Neural cell (in vitro differentiated cells): ENCODE measurements around the gene LRP1. TPM values are rescaled to one million over a fixed set of nuclear protein-coding genes. Genes with fewer than 3 reads are reported as not detected.

Source experiments
- H2AFZ ChIP-seq: fragments of 200-600, 300-800 bp; sonication (generic), shearing (Covaris generic); 2 replicates; pipeline ENCODE4 v1.6.0; 2014; ENCODE audit warnings: low read depth, mild to moderate bottlenecking, antibody characterized with exemption, low read length, moderate library complexity
- H3F3A ChIP-seq: fragments of 200-600 bp; shearing (Covaris generic); 2 replicates; pipeline ENCODE4 v1.6.1; 2016; ENCODE audit warnings: mild to moderate bottlenecking, moderate library complexity, mixed read lengths, antibody characterized with exemption, low read length; ENCODE audit not compliant: insufficient read depth, poor library complexity, severe bottlenecking
- H3K27ac ChIP-seq: fragments of 200-600, 300-800 bp; sonication (generic), shearing (Covaris generic); 2 replicates; pipeline ENCODE4 v1.5.1; 2014; ENCODE audit warnings: mild to moderate bottlenecking, low read length, moderate library complexity
- H3K27me3 ChIP-seq: fragments of 300-800, 200-600 bp; sonication (generic), shearing (Covaris generic); 2 replicates; pipeline ENCODE4 v1.6.0; 2014; ENCODE audit warnings: mild to moderate bottlenecking, low read depth, low read length, moderate library complexity; ENCODE audit not compliant: insufficient read depth
- H3K36me3 ChIP-seq: fragments of 300-800, 200-600 bp; sonication (generic), shearing (Covaris generic); 2 replicates; pipeline ENCODE4 v1.5.1; 2014; ENCODE audit warnings: mild to moderate bottlenecking, antibody characterized with exemption, low read length, moderate library complexity; ENCODE audit not compliant: insufficient read depth
- H3K4me2 ChIP-seq: fragments of 300-800, 200-600 bp; sonication (generic), shearing (Covaris generic); 2 replicates; pipeline ENCODE4 v1.6.0; 2014; ENCODE audit warnings: mild to moderate bottlenecking, low read length
- H3K4me3 ChIP-seq: fragments of 300-800, 200-600 bp; sonication (generic), shearing (Covaris generic); 2 replicates; pipeline ENCODE4 v1.5.1; 2014; ENCODE audit warnings: mild to moderate bottlenecking, low read length, moderate library complexity
- H3K79me2 ChIP-seq: fragments of 200-600 bp; shearing (Covaris generic); replicated peaks from 2 replicates; pipeline ENCODE4 v1.6.0; 2014; ENCODE audit warnings: mild to moderate bottlenecking, low read length, moderate library complexity; ENCODE audit not compliant: insufficient read depth
- H3K9ac ChIP-seq: fragments of 300-800, 200-600 bp; sonication (generic), shearing (Covaris generic); 2 replicates; pipeline ENCODE4 v1.6.1; 2016; ENCODE audit warnings: mild to moderate bottlenecking, low read length, mixed read lengths
- H3K9me2 ChIP-seq: fragments of 200-600 bp; shearing (Covaris generic); 2 replicates; pipeline ENCODE4 v1.6.1; 2016; ENCODE audit warnings: mild to moderate bottlenecking, low read length, mixed read lengths; ENCODE audit not compliant: insufficient read depth
- H3K9me3 ChIP-seq: fragments of 200-600, 300-800 bp; sonication (generic), shearing (Covaris generic); 2 replicates; pipeline ENCODE4 v1.6.1; 2016; ENCODE audit warnings: mild to moderate bottlenecking, mixed run types, low read length, moderate library complexity, mixed read lengths
- H4K20me1 ChIP-seq: fragments of 200-600 bp; shearing (Covaris generic); 2 replicates; pipeline ENCODE4 v1.6.1; 2016; ENCODE audit warnings: mild to moderate bottlenecking, mixed run types; ENCODE audit not compliant: insufficient read depth
- EP300 ChIP-seq: fragments of 450-650 bp; conservative IDR thresholded peaks from 2 replicates; pipeline ENCODE4 v1.6.1; 2014; ENCODE audit warnings: antibody characterized with exemption, mild to moderate bottlenecking, moderate library complexity; ENCODE audit not compliant: poor library complexity, severe bottlenecking
- EZH2 ChIP-seq: fragments of 200-600, 300-800 bp; shearing (Covaris generic), sonication (generic); IDR thresholded peaks from 2 replicates; pipeline ENCODE4 v1.6.1; 2014; ENCODE audit warnings: antibody characterized with exemption, low read length, borderline replicate concordance, mild to moderate bottlenecking; ENCODE audit not compliant: insufficient read depth, poor library complexity, severe bottlenecking
- MXI1 ChIP-seq: fragments of 450-650 bp; conservative IDR thresholded peaks from 2 replicates; pipeline ENCODE4 v1.6.1; 2014; ENCODE audit warnings: antibody characterized with exemption, mild to moderate bottlenecking; ENCODE audit not compliant: poor library complexity, severe bottlenecking
- POLR2AphosphoS5 ChIP-seq: IDR thresholded peaks from 2 replicates; pipeline ENCODE4 v1.6.1; 2012
- RAD21 ChIP-seq: fragments of 450-650 bp; conservative IDR thresholded peaks from 2 replicates; pipeline ENCODE4 v1.6.1; 2014; ENCODE audit warnings: antibody characterized with exemption, mild to moderate bottlenecking, moderate library complexity
- SMC3 ChIP-seq: fragments of 450-650 bp; conservative IDR thresholded peaks from 2 replicates; pipeline ENCODE4 v1.6.1; 2014; ENCODE audit warnings: antibody characterized with exemption, mild to moderate bottlenecking, moderate library complexity; ENCODE audit not compliant: poor library complexity
- TAF1 ChIP-seq: IDR thresholded peaks from 2 replicates; pipeline ENCODE4 v1.6.1; 2012; ENCODE audit warnings: low read depth
- polyA plus RNA-seq: library from polyadenylated mRNA; depleted of rRNA; stranded (reverse); fragments of >200 nt; gene quantifications from 2 replicates; pipeline ENCODE4 v1.2.3, GENCODE V29; 2014
- TF ChIP-seq, protein P1 (sequence below): IDR thresholded peaks from 2 replicates; pipeline ENCODE4 v1.6.1; 2012; ENCODE audit warnings: borderline replicate concordance
- TF ChIP-seq, protein P2 (sequence below): fragments of 450-650 bp; IDR thresholded peaks from 2 replicates; pipeline ENCODE4 v1.5.1; 2014; ENCODE audit warnings: antibody characterized with exemption, mild to moderate bottlenecking, moderate library complexity; ENCODE audit not compliant: poor library complexity, severe bottlenecking

The LRP1 gene
- polyA plus RNA-seq, 1 donor from 2014 or later = 18.2 TPM

DNA sequence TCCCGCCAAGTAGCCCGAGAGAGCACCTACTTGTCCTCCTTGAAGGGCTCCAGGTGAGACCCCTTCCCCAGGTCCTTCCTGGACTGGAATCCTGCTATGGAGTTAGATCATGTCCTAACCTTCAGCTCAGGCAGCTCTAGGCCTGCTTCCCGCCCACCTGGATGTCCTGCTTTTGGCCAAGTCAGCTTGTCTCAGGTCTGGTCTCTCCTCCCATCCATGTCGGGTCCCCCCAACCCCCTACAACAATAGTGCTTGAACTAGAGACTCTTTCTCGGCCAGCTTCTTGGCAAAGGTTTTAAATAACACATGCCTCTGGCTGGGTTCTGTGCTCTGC is 35.8 kb upstream of the LRP1 start:
- no peak overlapping the region for H2AFZ ChIP-seq
- H3K4me2 ChIP-seq = no peak overlapping the region
- peaks cover 4% of the 10 kb centered on the region for H3F3A ChIP-seq
- H3K36me3 ChIP-seq = no peaks in the 10 kb centered on the region
- H3K9ac ChIP-seq = no peak overlapping the region
- H4K20me1 ChIP-seq = no peaks in the 10 kb centered on the region
- no peak overlapping the region for H3K27ac ChIP-seq
- H3K27me3 ChIP-seq = peaks cover 9% of the 10 kb centered on the region
- peaks cover 17% of the 10 kb centered on the region for H3K79me2 ChIP-seq
- H3K9me3 ChIP-seq = no peaks in the 10 kb centered on the region
- no peak overlapping the region for H3K4me3 ChIP-seq
- TF ChIP-seq RAD21 = no peak
- no peak for TF ChIP-seq EP300
- TF ChIP-seq, protein P1, sequence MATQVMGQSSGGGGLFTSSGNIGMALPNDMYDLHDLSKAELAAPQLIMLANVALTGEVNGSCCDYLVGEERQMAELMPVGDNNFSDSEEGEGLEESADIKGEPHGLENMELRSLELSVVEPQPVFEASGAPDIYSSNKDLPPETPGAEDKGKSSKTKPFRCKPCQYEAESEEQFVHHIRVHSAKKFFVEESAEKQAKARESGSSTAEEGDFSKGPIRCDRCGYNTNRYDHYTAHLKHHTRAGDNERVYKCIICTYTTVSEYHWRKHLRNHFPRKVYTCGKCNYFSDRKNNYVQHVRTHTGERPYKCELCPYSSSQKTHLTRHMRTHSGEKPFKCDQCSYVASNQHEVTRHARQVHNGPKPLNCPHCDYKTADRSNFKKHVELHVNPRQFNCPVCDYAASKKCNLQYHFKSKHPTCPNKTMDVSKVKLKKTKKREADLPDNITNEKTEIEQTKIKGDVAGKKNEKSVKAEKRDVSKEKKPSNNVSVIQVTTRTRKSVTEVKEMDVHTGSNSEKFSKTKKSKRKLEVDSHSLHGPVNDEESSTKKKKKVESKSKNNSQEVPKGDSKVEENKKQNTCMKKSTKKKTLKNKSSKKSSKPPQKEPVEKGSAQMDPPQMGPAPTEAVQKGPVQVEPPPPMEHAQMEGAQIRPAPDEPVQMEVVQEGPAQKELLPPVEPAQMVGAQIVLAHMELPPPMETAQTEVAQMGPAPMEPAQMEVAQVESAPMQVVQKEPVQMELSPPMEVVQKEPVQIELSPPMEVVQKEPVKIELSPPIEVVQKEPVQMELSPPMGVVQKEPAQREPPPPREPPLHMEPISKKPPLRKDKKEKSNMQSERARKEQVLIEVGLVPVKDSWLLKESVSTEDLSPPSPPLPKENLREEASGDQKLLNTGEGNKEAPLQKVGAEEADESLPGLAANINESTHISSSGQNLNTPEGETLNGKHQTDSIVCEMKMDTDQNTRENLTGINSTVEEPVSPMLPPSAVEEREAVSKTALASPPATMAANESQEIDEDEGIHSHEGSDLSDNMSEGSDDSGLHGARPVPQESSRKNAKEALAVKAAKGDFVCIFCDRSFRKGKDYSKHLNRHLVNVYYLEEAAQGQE = no peak
- TF ChIP-seq MXI1 = no peak
- no peak for TF ChIP-seq POLR2AphosphoS5
- TF ChIP-seq, protein P2, sequence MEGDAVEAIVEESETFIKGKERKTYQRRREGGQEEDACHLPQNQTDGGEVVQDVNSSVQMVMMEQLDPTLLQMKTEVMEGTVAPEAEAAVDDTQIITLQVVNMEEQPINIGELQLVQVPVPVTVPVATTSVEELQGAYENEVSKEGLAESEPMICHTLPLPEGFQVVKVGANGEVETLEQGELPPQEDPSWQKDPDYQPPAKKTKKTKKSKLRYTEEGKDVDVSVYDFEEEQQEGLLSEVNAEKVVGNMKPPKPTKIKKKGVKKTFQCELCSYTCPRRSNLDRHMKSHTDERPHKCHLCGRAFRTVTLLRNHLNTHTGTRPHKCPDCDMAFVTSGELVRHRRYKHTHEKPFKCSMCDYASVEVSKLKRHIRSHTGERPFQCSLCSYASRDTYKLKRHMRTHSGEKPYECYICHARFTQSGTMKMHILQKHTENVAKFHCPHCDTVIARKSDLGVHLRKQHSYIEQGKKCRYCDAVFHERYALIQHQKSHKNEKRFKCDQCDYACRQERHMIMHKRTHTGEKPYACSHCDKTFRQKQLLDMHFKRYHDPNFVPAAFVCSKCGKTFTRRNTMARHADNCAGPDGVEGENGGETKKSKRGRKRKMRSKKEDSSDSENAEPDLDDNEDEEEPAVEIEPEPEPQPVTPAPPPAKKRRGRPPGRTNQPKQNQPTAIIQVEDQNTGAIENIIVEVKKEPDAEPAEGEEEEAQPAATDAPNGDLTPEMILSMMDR = no peak
- no peak for TF ChIP-seq TAF1
- TF ChIP-seq SMC3 = no peak
- no peak for TF ChIP-seq EZH2
- H3K9me2 ChIP-seq = no peaks in the 10 kb centered on the region

GRCh38 chr12:57092876-57093414 is 35.3 kb upstream of the LRP1 start:
- Histone ChIP-seq H3F3A (peaks cover 4% of the 10 kb centered on the region), H3K9me3 (no peaks in the 10 kb centered on the region), H3K36me3 (no peaks in the 10 kb centered on the region), H3K9me2 (no peaks in the 10 kb centered on the region), H4K20me1 (no peaks in the 10 kb centered on the region), H3K4me2 (no peak overlapping the region), H2AFZ (no peak overlapping the region), H3K27me3 (peaks cover 5% of the 10 kb centered on the region), H3K79me2 (peaks cover 17% of the 10 kb centered on the region), H3K9ac (no peak overlapping the region), H3K27ac (no peak overlapping the region), H3K4me3 (no peak overlapping the region)
- TF ChIP-seq MXI1 (no peak), POLR2AphosphoS5 (no peak), TAF1 (no peak), RAD21 (no peak), EZH2 (no peak), SMC3 (no peak), EP300 (no peak)
- TF ChIP-seq, protein P1 = no peak
- TF ChIP-seq, protein P2 = no peak
